SK-N-SH (cell line): ENCODE measurements around the gene LIPA.

Experiments used
- CTCF ChIP-seq: fragments of 200-600 bp; sonication (generic); IDR thresholded peaks from 2 replicates; pipeline ENCODE4 v1.6.1; 2017; ENCODE audit warnings: antibody characterized with exemption, mild to moderate bottlenecking, moderate library complexity
- ELF1 ChIP-seq: IDR thresholded peaks from 2 replicates; pipeline ENCODE4 v1.4.0; 2012
- EP300 ChIP-seq, 2 experiments: IDR thresholded peaks; 2 replicates each; pipeline versions ENCODE4 v1.4.0 to v1.6.1; 2012; ENCODE audit warnings: borderline replicate concordance in 1 of 2, low read depth in 1 of 2, low read length in 1 of 2
- EZH2phosphoT487 ChIP-seq: fragments of 200-600 bp; sonication (generic); IDR thresholded peaks from 2 replicates; pipeline ENCODE4 v1.6.1; 2017; ENCODE audit warnings: low read depth, mixed run types, mild to moderate bottlenecking, antibody characterized with exemption, moderate library complexity, borderline replicate concordance
- FOXJ3 ChIP-seq: sonication (generic); formaldehyde crosslinking; IDR thresholded peaks from 2 replicates; pipeline ENCODE4 v1.5.1; 2020; ENCODE audit warnings: mild to moderate bottlenecking, missing genetic modification reagents
- JUND ChIP-seq: IDR thresholded peaks from 2 replicates; pipeline ENCODE4 v1.4.0; 2012
- POLR2AphosphoS5 ChIP-seq: IDR thresholded peaks from 2 replicates; pipeline ENCODE4 v1.6.1; 2012; ENCODE audit warnings: low read depth, low read length
- RAD21 ChIP-seq: IDR thresholded peaks from 2 replicates; pipeline ENCODE4 v1.6.1; 2012; ENCODE audit warnings: mild to moderate bottlenecking, low read length
- TAF1 ChIP-seq: IDR thresholded peaks from 2 replicates; pipeline ENCODE4 v1.6.1; 2012; ENCODE audit warnings: low read depth, mild to moderate bottlenecking, low read length, moderate library complexity, borderline replicate concordance
- TCF12 ChIP-seq: IDR thresholded peaks from 2 replicates; pipeline ENCODE4 v1.4.0; 2012
- TEAD4 ChIP-seq: IDR thresholded peaks from 2 replicates; pipeline ENCODE4 v1.4.0; 2012; ENCODE audit warnings: mild to moderate bottlenecking, borderline replicate concordance; ENCODE audit not compliant: insufficient read depth
- YY1 ChIP-seq: IDR thresholded peaks from 2 replicates; pipeline ENCODE4 v1.4.0; 2012; ENCODE audit warnings: low read depth, mild to moderate bottlenecking
- TF ChIP-seq, protein P1 (sequence below): IDR thresholded peaks from 2 replicates; pipeline ENCODE4 v1.4.0; 2012; ENCODE audit warnings: low read depth, borderline replicate concordance

DNA sequence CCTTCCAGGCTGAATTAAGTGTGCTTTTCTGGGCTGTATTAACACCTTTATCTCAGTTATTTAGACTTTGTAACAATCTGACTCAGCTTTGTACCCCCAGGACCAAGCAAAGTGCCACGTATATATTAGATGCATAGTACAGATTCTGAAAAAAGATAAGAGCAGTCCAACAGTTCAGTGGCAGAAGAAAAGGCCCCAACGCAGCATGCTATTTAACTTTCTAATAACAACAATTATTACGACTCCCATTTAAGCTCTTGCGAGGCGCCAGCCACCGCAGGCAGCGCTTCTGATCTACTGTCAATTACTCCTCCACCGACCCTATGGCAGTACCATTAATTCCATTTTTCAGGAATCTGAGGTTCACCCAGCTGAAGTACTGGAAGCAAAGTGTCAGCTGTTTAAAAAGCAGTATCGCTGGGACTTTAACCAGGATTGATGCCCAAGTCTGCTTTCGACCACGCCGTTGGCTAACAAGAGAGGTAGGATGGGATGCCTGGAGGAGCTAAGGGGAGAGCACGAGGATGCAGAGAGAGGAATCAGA, 638 bp downstream of the LIPA start:
- no peak for TF ChIP-seq CTCF
- no peak for TF ChIP-seq RAD21
- TF ChIP-seq ELF1 = no peak
- TF ChIP-seq FOXJ3 = no peak
- TF ChIP-seq JUND = no peak
- TF ChIP-seq, protein P1, sequence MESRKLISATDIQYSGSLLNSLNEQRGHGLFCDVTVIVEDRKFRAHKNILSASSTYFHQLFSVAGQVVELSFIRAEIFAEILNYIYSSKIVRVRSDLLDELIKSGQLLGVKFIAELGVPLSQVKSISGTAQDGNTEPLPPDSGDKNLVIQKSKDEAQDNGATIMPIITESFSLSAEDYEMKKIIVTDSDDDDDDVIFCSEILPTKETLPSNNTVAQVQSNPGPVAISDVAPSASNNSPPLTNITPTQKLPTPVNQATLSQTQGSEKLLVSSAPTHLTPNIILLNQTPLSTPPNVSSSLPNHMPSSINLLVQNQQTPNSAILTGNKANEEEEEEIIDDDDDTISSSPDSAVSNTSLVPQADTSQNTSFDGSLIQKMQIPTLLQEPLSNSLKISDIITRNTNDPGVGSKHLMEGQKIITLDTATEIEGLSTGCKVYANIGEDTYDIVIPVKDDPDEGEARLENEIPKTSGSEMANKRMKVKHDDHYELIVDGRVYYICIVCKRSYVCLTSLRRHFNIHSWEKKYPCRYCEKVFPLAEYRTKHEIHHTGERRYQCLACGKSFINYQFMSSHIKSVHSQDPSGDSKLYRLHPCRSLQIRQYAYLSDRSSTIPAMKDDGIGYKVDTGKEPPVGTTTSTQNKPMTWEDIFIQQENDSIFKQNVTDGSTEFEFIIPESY = no peak
- no peak for TF ChIP-seq POLR2AphosphoS5
- TF ChIP-seq TCF12 = no peak
- TF ChIP-seq TAF1 = no peak
- no peak for TF ChIP-seq TEAD4
- no peak for TF ChIP-seq YY1
- no peak for TF ChIP-seq EZH2phosphoT487
- no peak for TF ChIP-seq EP300 (IDR thresholded peaks at IDR 0.05; ENCODE audit: borderline replicate concordance in 1 of 2, low read depth in 1 of 2, low read length in 1 of 2)
